Esophagus muscularis mucosa (tissue), 4 donors: ENCODE results near the gene MCTP2. TPM values are rescaled to one million over a fixed set of nuclear protein-coding genes. Genes with fewer than 3 reads are reported as not detected.

Experiments
- DNase-seq: peaks from one replicate; pipeline ENCODE4 v3.0.0-alpha.2; 2017; ENCODE audit errors: extremely low spot score
- H3K27ac ChIP-seq, 4 donors: fragments of 200-600 bp; sonication (generic); replicated peaks in 1 of 4; 1 replicate in 3 of 4; 2 replicates in 1 of 4; pipeline ENCODE4 v1.5.1; 2016 to 2019; ENCODE audit warnings: mild to moderate bottlenecking in 1 of 4
- H3K27me3 ChIP-seq, 4 donors: fragments of 200-600 bp; sonication (generic); one replicate each; pipeline versions ENCODE4 v1.5.1 to v1.6.0; 2016 to 2019
- H3K36me3 ChIP-seq, 4 donors: fragments of 200-600 bp; sonication (generic); one replicate each; pipeline ENCODE4 v1.5.1; 2016 to 2019
- H3K4me1 ChIP-seq, 4 donors: fragments of 200-600 bp; sonication (generic); one replicate each; pipeline ENCODE4 v1.5.1; 2016 to 2019
- H3K4me3 ChIP-seq, 4 donors: fragments of 200-600 bp; sonication (generic); 1 replicate in 2 of 4; 2 replicates in 2 of 4; pipeline ENCODE4 v1.5.1; 2016 to 2019; ENCODE audit warnings: mild to moderate bottlenecking in 4 of 4, moderate library complexity in 1 of 4
- H3K9me3 ChIP-seq, 4 donors: fragments of 200-600 bp; sonication (generic); 1 replicate in 3 of 4; 2 replicates in 1 of 4; pipeline ENCODE4 v1.5.1; 2016 to 2019
- CTCF ChIP-seq, 3 experiments: fragments of 200-600 bp in 2 of 3; fragments of 450-650 bp in 1 of 3; sonication (generic) in 2 of 3; IDR thresholded peaks; one replicate each; pipeline ENCODE4 v1.5.1; 2017 to 2019; ENCODE audit warnings: antibody characterized with exemption in 3 of 3, mild to moderate bottlenecking in 2 of 3, moderate library complexity in 1 of 3
- EP300 ChIP-seq: sonication (generic); formaldehyde crosslinking; IDR thresholded peaks from one replicate; pipeline ENCODE4 v1.6.1; 2017; ENCODE audit warnings: antibody characterized with exemption
- POLR2A ChIP-seq: fragments of 450-650 bp; IDR thresholded peaks from one replicate; pipeline ENCODE4 v1.6.1; 2017; ENCODE audit warnings: antibody characterized with exemption, moderate library complexity, mild to moderate bottlenecking, low read depth
- POLR2AphosphoS5 ChIP-seq, 2 donors: sonication (generic); formaldehyde crosslinking; IDR thresholded peaks; one replicate each; pipeline ENCODE4 v1.6.1; 2017; ENCODE audit warnings: antibody characterized with exemption in 2 of 2
- WGBS: methylation state at CpG from one replicate; pipeline ENCODE4 v1.1.5; 2018; 5-methylcytosine and 5-hydroxymethylcytosine counted together
- intact Hi-C: fragments of 100-400 bp; cut with DNase I; formaldehyde crosslinking; loops from one replicate; pipeline ENCODE4 v1.15.1; 2023
- total RNA-seq, 4 donors: library from RNA; depleted of rRNA; stranded (reverse); fragments of >200 nt; gene quantifications; one replicate each; pipeline versions ENCODE4 v1.1.0 to v1.2.1, GENCODE V29; 2016

Gene MCTP2
- total RNA-seq, 4 donors from 2014 or later = 2.4 to 14.6 (median 4.4) TPM

GRCh38 chr15:94372821-94373220 is 141.5 kb downstream of the MCTP2 start:
- H3K27ac ChIP-seq = no peak overlapping the region
- H3K4me3 ChIP-seq = no peak overlapping the region
- no peaks in the 10 kb centered on the region for H3K36me3 ChIP-seq
- 91% methylated on average over 6 of the region's 6 CpGs for WGBS
- no peaks in the 10 kb centered on the region for H3K4me1 ChIP-seq
- DNase-seq = no peak
- H3K27me3 ChIP-seq = no peaks in the 10 kb centered on the region
- intact Hi-C loops = no loop called here
- TF ChIP-seq POLR2AphosphoS5 (IDR thresholded peaks at IDR 0.05) = no peak
- no peak for TF ChIP-seq CTCF (IDR thresholded peaks at IDR 0.05)
- TF ChIP-seq POLR2A = no peak
- TF ChIP-seq EP300 = no peak
- H3K9me3 ChIP-seq = no peaks in the 10 kb centered on the region

GRCh38 chr15:94375997-94376396 is 144.6 kb downstream of the MCTP2 start:
- DNase-seq = no peak
- intact Hi-C loops = no loop called here
- H3K9me3 ChIP-seq = no peaks in the 10 kb centered on the region
- H3K4me3 ChIP-seq = no peak overlapping the region
- H3K27me3 ChIP-seq = no peaks in the 10 kb centered on the region
- no peaks in the 10 kb centered on the region for H3K4me1 ChIP-seq
- H3K27ac ChIP-seq = no peak overlapping the region
- TF ChIP-seq POLR2AphosphoS5 (IDR thresholded peaks at IDR 0.05) (no peak), CTCF (IDR thresholded peaks at IDR 0.05) (peak in 1 of 3 experiments; percentile 17)
- 94% methylated on average over 1 of the region's 1 CpG for WGBS
- no peaks in the 10 kb centered on the region for H3K36me3 ChIP-seq

GRCh38 chr15:94379986-94380385 is 148.6 kb downstream of the MCTP2 start:
- TF ChIP-seq CTCF (IDR thresholded peaks at IDR 0.05) (no peak), EP300 (no peak), POLR2A (no peak)
- DNase-seq = no peak
- H3K4me1 ChIP-seq = no peaks in the 10 kb centered on the region
- no peak overlapping the region for H3K27ac ChIP-seq
- H3K4me3 ChIP-seq = no peak overlapping the region
- 92% methylated on average over 3 of the region's 3 CpGs for WGBS
- no peaks in the 10 kb centered on the region for H3K27me3 ChIP-seq
- no peaks in the 10 kb centered on the region for H3K36me3 ChIP-seq
- H3K9me3 ChIP-seq = no peaks in the 10 kb centered on the region
- intact Hi-C loops = no loop called here

- DNase-seq = no peak
- Histone ChIP-seq H3K4me1 (no peaks in the 10 kb centered on the region), H3K4me3 (no peak overlapping the region), H3K27me3 (no peaks in the 10 kb centered on the region), H3K9me3 (no peaks in the 10 kb centered on the region), H3K27ac (no peak overlapping the region), H3K36me3 (no peaks in the 10 kb centered on the region)
- intact Hi-C loops = no loop called here
- WGBS = 91% methylated on average over 1 of the region's 1 CpG
- no peak for TF ChIP-seq EP300
- no peak for TF ChIP-seq POLR2A
- TF ChIP-seq CTCF (IDR thresholded peaks at IDR 0.05) = no peak
- no peak for TF ChIP-seq POLR2AphosphoS5 (IDR thresholded peaks at IDR 0.05)
These were observed 149.4 kb downstream of the MCTP2 start for GRCh38 chr15:94380798-94381197.

GRCh38 chr15:94381384-94381783 is 150.0 kb downstream of the MCTP2 start:
- Histone ChIP-seq H3K27ac (no peak overlapping the region), H3K4me1 (no peaks in the 10 kb centered on the region), H3K4me3 (no peak overlapping the region), H3K36me3 (no peaks in the 10 kb centered on the region), H3K27me3 (no peaks in the 10 kb centered on the region), H3K9me3 (no peaks in the 10 kb centered on the region)
- intact Hi-C loops = no loop called here
- TF ChIP-seq CTCF (IDR thresholded peaks at IDR 0.05) = no peak
- no peak for TF ChIP-seq EP300
- DNase-seq = no peak
- 91% methylated on average over 8 of the region's 8 CpGs for WGBS
